Cerebellar cortex (tissue), 1 donor: ENCODE measurements around the gene SUFU.
"Not testable (repeated sequence)": the region's sequence is repeated elsewhere in the genome, so short reads cannot be mapped to it uniquely, and the experiment has no call there.

Experiments
- DNase-seq: peaks from one replicate; pipeline ENCODE4 v3.0.0-alpha.2; 2015; ENCODE audit warnings: low spot score

The SUFU gene

GRCh38 chr10:102651455-102652169, 147.8 kb downstream of the SUFU start:
- DNase-seq, result no peak

GRCh38 chr10:102652170-102652916, 148.6 kb downstream of the SUFU start:
- no peak for DNase-seq

GRCh38 chr10:102653060-102653459, 149.3 kb downstream of the SUFU start:
- no peak for DNase-seq

GRCh38 chr10:102654566-102654965, 150.8 kb downstream of the SUFU start:
- no peak for DNase-seq

GRCh38 chr10:102654969-102655368, 151.2 kb downstream of the SUFU start:
- DNase-seq, result no peak

GRCh38 chr10:102656026-102656425, 152.3 kb downstream of the SUFU start:
- DNase-seq, result no peak

GRCh38 chr10:102656791-102657371, 153.1 kb downstream of the SUFU start:
- DNase-seq, result no peak

GRCh38 chr10:102657451-102657850, 153.7 kb downstream of the SUFU start:
- DNase-seq, result no peak

- DNase-seq, result no peak
Observed at GRCh38 chr10:102657984-102658724, 154.4 kb downstream of the SUFU start.

GRCh38 chr10:102658802-102659201, 155.0 kb downstream of the SUFU start:
- DNase-seq, result no peak

- DNase-seq, result no peak
Observed at GRCh38 chr10:102660888-102661657, 157.3 kb downstream of the SUFU start.

GRCh38 chr10:102661658-102662028, 157.9 kb downstream of the SUFU start:
- no peak for DNase-seq

GRCh38 chr10:102665904-102666509, 162.2 kb downstream of the SUFU start:
- DNase-seq, result no peak

GRCh38 chr10:102667411-102667810, 163.6 kb downstream of the SUFU start:
- DNase-seq, result not testable (repeated sequence)

- DNase-seq, result no peak
Observed at GRCh38 chr10:102668326-102669107, 164.7 kb downstream of the SUFU start.

GRCh38 chr10:102669206-102670064, 165.7 kb downstream of the SUFU start:
- DNase-seq, result no peak

- DNase-seq, result no peak
Observed at GRCh38 chr10:102670065-102670670, 166.4 kb downstream of the SUFU start.

- peak; percentile 49 for DNase-seq
Observed at GRCh38 chr10:102670871-102671434, 167.2 kb downstream of the SUFU start.
